ENCODE results near the gene SLC23A3. TPM values are rescaled to one million over a fixed set of nuclear protein-coding genes. Genes with fewer than 3 reads are reported as not detected.

Gene SLC23A3
- total RNA-seq, 1 donor from 2014 or later = 1.1 TPM

DNA sequence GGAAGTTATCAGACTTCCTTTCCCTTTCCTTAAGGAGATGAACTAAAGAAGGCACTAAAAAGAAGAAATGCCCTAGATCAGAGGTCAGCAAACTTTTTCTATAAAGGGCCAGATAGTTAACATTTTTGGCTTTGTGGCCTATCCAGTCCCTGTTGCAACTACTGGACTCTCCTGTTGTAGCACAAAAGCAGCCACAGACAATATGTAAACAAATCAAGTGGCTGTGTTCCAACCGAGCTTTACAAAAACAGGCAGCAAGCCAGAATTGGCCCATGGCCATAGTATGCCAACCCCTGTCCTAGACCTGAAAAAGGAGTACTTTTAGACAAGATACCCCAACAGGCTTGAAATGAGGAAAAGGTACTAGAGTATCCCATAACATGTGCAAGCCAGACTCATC lies 20.2 kb downstream of the SLC23A3 start:
- Mint-ChIP-seq H3K4me1 (ENCODE audit: low read depth, unreplicated experiment) (no peaks in the 10 kb centered on the region), H3K9me3 (ENCODE audit: unreplicated experiment) (no peaks in the 10 kb centered on the region), H3K36me3 (ENCODE audit: unreplicated experiment) (peaks cover 5% of the 10 kb centered on the region)

DNA sequence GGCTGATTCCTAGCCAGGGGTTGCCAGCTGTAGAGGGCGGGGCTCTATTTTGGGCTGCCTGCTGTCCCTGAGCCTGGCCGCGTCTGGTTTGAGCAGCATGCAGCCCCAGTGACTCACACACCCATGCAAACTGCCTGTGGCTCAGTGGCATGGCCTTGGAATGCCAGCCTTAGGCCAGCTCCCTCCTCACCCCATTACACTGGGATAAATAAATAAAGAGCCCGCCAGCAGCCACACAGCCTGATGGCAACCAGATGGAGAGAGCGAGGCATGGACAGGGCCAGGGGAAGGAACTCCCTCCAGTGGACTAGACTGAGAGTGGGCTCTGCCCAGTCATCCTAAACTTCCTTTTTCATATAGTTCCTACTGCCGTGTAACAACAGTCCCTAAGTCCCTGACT lies 27.5 kb downstream of the SLC23A3 start:
- no peak for TF ChIP-seq CTCF (IDR thresholded peaks at IDR 0.05; ENCODE audit: partially characterized antibody, unreplicated experiment)
- peaks cover 22% of the 10 kb centered on the region for H3K36me3 Mint-ChIP-seq (ENCODE audit: unreplicated experiment)
- H3K4me3 Mint-ChIP-seq (ENCODE audit: unreplicated experiment) = no peak overlapping the region
- peaks cover 4% of the 10 kb centered on the region for H3K27me3 Mint-ChIP-seq (ENCODE audit: unreplicated experiment)
- DNase-seq = no peak
- H3K4me1 Mint-ChIP-seq (ENCODE audit: low read depth, unreplicated experiment) = no peaks in the 10 kb centered on the region
- H3K27ac Mint-ChIP-seq (ENCODE audit: unreplicated experiment) = no peak overlapping the region
- H3K9me3 Mint-ChIP-seq (ENCODE audit: unreplicated experiment) = no peaks in the 10 kb centered on the region

More for the DNA sequence above, 20.2 kb downstream of the SLC23A3 start:
- no peak for TF ChIP-seq CTCF (IDR thresholded peaks at IDR 0.05; ENCODE audit: partially characterized antibody, unreplicated experiment)
- Mint-ChIP-seq H3K27me3 (ENCODE audit: unreplicated experiment) (no peaks in the 10 kb centered on the region), H3K4me3 (ENCODE audit: unreplicated experiment) (no peak overlapping the region), H3K27ac (ENCODE audit: unreplicated experiment) (no peak overlapping the region)
- no peak for DNase-seq

DNA sequence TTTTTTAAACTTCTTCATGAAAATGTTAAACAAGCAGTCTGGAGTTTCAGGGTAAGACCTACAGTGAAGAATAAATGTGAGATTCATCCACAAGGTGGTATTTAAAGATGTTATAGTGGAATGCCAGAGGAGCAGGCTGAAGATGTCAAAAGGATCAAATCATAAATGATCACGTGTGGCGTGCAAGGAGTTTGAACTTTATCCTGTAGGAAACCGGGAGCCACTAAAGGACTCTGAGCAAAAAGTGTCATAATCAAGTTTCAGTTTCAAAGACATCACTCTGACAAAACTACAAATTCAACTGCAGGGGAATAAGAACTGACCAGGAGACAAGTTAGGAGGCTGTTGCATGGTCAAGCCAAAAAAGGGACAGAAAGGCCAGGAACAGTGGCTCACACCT lies 29.1 kb downstream of the SLC23A3 start:
- H3K27me3 Mint-ChIP-seq (ENCODE audit: unreplicated experiment) = peaks cover 4% of the 10 kb centered on the region
- no peak for DNase-seq
- no peak for TF ChIP-seq CTCF (IDR thresholded peaks at IDR 0.05; ENCODE audit: partially characterized antibody, unreplicated experiment)
- H3K36me3 Mint-ChIP-seq (ENCODE audit: unreplicated experiment) = peaks cover 16% of the 10 kb centered on the region
- no peak overlapping the region for H3K4me3 Mint-ChIP-seq (ENCODE audit: unreplicated experiment)
- H3K9me3 Mint-ChIP-seq (ENCODE audit: unreplicated experiment) = no peaks in the 10 kb centered on the region
- no peak overlapping the region for H3K27ac Mint-ChIP-seq (ENCODE audit: unreplicated experiment)
- no peaks in the 10 kb centered on the region for H3K4me1 Mint-ChIP-seq (ENCODE audit: low read depth, unreplicated experiment)

GRCh38 chr2:219133976-219134375 lies 35.9 kb downstream of the SLC23A3 start:
- no peak for DNase-seq
- H3K27ac Mint-ChIP-seq (ENCODE audit: unreplicated experiment) = no peak overlapping the region
- H3K4me1 Mint-ChIP-seq (ENCODE audit: low read depth, unreplicated experiment) = no peaks in the 10 kb centered on the region
- no peaks in the 10 kb centered on the region for H3K27me3 Mint-ChIP-seq (ENCODE audit: unreplicated experiment)
- H3K4me3 Mint-ChIP-seq (ENCODE audit: unreplicated experiment) = no peak overlapping the region
- H3K9me3 Mint-ChIP-seq (ENCODE audit: unreplicated experiment) = no peaks in the 10 kb centered on the region
- no peak for TF ChIP-seq CTCF (IDR thresholded peaks at IDR 0.05; ENCODE audit: partially characterized antibody, unreplicated experiment)
- H3K36me3 Mint-ChIP-seq (ENCODE audit: unreplicated experiment) = no peaks in the 10 kb centered on the region

DNA sequence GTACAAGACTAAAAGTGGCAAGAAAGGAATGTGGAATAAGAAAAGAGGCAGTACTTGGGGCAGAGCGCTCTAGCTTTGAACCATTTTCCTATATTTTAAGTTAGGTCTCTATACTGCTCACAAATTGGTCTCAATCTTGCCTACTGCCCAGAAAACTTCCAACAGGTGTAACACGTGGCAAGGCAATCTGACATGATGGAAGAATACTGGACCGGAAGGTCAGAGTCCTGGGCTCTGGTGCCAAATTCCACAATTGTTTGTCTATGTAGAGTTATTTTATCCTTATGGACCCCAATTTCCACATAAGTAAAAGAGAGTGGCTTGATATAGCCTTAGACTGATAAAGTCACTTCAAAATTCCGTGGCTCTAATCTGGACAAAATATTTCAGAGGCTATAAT lies 38.1 kb downstream of the SLC23A3 start:
- no peak for DNase-seq
- no peaks in the 10 kb centered on the region for H3K27me3 Mint-ChIP-seq (ENCODE audit: unreplicated experiment)
- H3K27ac Mint-ChIP-seq (ENCODE audit: unreplicated experiment) = no peak overlapping the region
- no peak for TF ChIP-seq CTCF (IDR thresholded peaks at IDR 0.05; ENCODE audit: partially characterized antibody, unreplicated experiment)
- H3K36me3 Mint-ChIP-seq (ENCODE audit: unreplicated experiment) = no peaks in the 10 kb centered on the region
- H3K4me1 Mint-ChIP-seq (ENCODE audit: low read depth, unreplicated experiment) = peaks cover 4% of the 10 kb centered on the region
- no peaks in the 10 kb centered on the region for H3K9me3 Mint-ChIP-seq (ENCODE audit: unreplicated experiment)
- H3K4me3 Mint-ChIP-seq (ENCODE audit: unreplicated experiment) = no peak overlapping the region
